HG02798 (cell line): Measurements from ENCODE around the gene RASSF7.

Experiments
- ATAC-seq: cut with Tn5 transposase; IDR thresholded peaks from one replicate; pipeline ENCODE4 v1.9.1; 2021; ENCODE audit warnings: mild to moderate bottlenecking; ENCODE audit not compliant: unreplicated experiment, poor library complexity

RASSF7 gene

DNA sequence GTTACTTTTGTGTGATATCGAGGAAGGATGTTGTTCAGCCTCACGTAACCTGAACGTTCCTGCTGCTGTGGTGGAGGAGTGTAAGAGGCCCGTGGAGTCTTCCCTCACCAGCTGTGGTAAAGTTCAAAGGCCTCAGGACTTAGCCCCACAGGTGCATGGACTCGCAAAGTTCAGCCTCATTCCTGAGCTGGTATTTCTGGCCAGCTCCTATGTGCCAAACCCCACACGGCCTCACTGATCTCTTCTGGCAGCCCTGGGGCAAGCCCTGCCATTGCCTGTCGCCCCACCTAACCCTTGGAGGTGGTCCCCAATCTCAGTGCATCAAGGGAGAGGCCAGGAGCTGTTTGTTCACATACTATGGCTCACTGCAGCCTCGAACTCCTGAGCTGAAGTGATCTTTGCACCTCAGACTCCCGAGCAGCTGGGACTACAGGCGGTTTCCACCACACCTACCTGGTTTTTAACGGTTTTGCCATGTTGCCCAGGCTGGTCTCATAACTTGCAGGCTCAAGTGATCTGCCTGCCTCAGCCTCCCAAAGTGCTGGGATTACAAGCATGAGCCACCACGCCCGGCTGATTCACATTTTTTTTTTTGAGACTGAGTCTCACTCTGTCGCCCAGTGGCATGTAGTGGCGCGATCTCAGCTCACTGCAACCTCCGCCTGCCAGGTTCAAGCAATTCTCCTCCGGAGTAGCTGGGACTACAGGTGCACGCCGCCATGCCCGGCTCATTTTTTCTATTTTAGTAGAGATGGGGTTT is 17.7 kb downstream of the RASSF7 start:
- no peak for ATAC-seq

DNA sequence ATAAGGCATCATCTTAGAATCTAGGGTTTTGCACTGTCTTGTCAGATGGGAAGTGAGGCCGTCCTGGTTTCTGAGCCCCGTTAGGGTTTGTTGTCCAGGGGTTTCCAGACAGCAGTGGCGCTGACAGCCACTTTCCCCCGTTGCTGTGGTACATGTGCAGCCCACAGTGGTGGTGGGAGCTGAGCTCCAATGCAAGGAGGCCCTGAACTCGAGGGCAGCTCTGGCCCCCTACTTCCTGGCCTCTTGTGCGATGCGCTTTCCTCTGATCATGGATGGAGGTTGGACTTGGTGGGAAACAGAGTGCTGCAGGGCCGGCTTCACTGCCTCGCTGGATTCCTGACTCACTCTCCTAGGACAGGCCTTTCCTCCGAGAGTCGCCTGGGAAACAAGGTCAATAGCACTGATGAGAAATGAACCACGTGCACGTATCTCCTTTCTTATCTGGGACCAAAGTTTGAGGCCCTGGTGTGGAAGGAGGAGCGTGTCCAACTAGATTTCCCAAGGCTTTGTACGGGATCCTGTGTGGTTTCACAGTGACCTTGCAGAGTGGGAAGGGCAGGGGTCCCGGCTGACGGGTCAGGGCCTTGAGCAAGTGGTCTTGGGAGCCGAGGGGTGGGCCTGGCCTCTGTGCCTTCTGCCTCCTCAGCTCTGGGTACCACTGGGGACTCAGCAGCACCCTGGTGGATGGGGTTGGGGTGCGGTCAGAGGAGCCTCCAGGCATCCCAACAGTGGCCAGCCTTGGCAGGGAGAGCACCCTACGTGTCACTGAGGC is 19.2 kb downstream of the RASSF7 start:
- no peak for ATAC-seq

DNA sequence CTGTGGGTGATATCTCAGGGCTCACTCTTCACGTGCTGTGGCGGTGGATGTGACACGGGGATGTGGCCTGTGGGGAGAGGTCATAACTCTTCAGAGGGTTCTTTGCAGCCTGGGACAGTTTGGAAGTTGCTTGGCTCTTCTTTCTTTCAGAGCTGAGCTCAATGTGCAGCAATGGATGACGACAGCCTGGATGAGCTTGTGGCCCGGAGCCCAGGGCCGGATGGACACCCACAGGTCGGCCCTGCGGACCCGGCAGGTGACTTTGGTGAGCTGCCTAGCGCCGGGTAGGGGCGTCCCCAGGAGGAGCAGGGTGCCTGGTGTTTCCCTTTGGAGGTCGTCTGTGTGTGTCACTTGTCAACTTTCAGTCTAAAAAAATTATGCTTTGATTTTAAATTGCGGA is 20.6 kb downstream of the RASSF7 start:
- ATAC-seq: no peak

DNA sequence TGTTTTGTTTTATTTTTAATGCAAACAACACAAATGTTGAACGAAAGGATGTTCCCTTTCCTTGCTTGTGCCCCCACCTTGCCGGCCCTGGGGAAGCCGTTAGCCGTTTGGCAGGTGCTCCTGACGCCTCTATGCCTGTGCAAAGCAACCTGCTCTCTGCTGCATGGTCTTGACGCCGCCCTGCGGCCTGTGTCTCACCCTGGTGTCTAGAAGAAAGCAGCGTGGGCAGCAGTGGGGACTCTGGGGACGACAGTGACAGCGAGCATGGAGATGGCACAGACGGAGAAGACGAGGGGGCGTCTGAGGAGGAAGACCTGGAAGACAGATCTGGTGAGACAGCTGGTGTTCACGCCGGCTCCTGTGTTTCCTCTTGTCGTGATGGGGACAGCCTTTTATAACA is 21.0 kb downstream of the RASSF7 start:
- ATAC-seq: no peak

DNA sequence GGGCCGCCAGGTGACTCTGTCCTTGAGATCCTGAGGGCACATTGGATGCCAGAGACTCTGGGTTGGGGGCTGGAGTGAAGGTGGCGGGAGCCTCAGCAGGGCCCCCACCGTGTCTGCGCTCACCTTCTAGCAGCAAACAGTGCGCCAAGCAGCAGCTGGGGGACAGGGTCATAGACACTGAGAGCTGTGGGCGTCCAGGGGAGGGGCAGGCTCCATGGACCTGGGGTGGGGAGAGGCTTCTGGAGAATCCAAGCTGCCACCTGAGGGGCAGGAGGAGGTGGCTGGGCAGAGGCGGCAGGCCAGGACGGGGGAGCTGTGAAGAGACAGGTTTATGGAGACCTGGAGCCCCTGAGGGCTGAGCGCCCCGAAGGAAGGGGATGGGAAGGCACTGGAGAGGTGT is 23.5 kb downstream of the RASSF7 start:
- no peak for ATAC-seq

DNA sequence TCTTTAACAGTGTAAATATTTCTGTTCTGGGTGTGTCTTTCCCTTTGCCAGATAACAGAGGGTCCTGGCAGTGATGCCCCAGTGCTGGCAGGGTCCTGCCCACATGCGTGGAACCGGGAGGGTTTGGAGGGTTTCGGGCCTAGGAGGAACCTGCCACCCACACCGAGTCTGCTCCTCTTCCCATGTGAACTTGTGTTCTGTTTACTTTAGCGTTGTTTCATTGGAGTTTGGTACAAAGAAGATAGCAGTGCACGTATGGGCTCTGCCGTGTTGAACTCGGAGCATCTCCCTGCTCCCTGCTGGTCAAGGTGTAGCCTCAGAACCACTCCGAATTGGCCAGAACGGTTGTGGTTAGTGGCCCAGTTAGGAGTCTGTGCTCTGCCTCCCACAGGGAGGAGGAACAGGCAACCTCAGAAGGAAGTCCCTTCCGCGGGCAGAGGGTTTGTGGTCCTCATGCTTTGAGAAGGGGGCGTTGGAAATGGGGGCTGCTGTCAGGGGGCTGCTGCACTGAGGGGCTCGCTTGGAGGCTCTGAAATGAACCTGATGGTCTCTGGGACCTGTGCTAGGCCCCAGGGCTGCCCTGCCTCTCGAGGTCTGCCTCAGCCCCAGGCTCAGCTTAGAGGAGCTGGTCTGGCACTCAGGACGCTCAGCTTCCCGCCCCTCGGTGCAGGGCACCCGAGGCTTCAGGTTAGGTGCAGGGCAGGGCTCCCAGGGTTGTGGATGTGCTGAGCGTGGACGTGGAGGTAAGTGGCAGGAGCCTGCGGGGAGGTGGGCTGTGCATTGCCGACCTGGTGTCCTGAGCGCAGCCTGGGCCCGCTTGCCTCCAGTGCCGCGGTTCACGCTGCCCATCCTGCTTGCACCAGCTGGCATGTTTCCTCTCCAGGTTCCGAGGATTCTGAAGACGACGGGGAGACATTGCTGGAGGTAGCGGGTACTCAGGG is 25.9 kb downstream of the RASSF7 start:
- no peak for ATAC-seq

DNA sequence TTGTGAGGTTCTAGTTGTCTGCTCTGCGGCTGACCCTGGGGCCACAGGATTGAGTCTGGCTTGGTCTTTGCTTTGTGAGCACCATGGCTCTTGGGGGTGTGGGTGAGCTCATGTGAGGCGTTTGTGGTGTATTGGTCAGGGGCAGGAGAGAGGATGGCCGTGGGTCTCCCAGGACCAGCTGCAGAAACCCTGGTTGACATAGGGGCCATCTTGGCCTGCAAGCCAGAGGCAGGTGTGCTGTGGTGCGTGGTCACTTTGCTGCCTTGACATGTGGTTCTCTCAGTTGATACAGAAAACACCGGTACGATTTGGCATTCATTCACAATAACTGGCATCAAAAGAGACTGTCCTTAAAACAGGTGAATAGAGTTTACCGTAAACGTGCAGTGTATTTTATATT is 26.8 kb downstream of the RASSF7 start:
- no peak for ATAC-seq

DNA sequence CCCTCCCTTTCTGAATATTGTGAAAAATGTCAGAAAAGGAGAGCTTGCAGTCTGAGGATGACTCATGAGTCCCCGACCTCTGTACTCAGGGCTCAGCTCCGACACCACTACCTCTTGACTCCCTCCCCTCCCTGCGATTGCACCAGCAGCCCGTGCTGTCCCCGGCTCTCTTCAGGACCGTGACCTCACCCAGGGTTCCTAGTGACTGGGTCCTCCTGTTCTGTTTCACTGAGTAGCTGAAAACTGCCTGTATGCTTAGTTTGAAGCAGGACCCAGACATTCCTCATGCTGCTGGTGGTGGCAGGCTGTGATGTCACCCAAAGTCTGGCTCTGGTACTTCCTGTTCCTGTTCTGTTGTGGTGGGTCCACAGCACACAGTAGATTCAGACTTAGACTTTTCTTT is 27.2 kb downstream of the RASSF7 start:
- no peak for ATAC-seq

DNA sequence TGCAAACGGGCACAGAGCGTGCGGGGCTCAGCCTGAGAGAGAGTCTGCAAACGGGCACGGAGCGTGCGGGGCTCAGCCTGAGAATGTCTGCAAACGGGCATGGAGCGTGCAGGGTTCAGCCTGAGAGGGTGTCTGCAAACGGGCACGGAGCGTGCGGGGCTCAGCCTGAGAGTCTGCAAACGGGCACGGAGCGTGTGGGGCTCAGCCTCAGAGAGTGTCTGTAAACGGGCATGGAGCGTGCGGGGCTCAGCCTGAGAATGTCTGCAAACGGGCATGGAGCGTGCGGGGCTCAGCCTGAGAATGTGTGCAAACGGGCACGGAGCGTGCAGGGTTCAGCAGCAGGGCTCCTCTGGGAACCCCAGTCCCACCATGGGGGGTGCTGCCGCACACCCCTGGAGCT is 29.0 kb downstream of the RASSF7 start:
- ATAC-seq: no peak

DNA sequence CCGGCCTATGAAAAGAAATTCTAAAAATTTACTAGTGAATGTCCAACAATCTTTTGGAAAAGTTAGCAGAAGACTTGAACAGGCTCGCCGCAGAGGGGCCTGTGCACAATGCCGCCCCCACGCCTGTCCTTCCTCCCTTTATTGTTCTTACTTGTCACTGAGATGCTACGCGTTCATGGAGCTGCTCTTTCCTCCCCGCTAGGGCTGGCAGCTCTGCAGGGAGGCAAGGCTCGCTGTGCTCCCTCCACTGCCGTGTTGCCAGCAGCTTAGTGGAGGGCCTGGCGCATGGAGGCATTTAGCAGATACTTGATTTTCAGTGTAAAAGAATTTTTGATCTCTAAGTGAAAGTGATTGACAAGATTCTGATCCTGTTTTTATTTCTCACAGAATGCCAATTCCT is 30.2 kb downstream of the RASSF7 start:
- ATAC-seq: no peak

DNA sequence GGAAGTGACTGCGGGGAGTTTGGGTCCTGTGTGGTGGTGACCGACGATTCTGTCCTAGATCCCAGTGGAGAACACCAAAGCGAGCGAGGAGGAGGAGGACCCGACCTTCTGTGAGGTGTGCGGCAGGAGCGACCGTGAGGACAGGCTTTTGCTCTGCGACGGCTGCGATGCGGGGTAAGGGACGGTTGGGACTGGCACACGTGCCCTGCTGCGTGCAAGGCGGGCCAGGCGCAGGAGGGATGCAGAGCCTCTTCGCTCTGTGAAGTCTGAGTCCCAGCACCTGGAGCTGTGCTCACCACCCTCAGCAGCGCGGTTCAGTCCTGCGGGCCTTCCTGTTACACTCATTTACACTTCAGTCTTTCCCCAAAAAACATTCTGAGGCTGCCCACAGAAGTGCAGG is 31.7 kb downstream of the RASSF7 start:
- no peak for ATAC-seq

DNA sequence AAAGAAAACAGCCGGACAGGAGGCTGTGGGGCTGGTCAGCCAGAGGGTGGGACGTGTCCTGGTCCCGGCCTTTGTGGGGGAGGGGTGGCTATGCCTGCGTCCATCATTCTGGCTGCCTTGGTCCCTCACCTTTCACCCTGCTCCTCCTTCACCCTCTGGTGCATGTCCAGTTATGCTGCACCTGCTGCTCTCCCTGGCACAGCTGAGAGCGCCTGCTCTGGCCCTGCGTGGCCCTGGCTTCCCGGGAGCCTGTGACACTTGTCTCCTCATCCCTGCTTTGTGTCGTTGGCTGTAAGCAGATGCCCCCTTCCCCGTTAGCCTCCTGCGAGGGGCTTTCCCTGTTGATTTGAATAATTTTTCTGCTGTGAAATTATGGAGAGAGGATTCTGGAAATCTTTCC is 32.1 kb downstream of the RASSF7 start:
- ATAC-seq: no peak

DNA sequence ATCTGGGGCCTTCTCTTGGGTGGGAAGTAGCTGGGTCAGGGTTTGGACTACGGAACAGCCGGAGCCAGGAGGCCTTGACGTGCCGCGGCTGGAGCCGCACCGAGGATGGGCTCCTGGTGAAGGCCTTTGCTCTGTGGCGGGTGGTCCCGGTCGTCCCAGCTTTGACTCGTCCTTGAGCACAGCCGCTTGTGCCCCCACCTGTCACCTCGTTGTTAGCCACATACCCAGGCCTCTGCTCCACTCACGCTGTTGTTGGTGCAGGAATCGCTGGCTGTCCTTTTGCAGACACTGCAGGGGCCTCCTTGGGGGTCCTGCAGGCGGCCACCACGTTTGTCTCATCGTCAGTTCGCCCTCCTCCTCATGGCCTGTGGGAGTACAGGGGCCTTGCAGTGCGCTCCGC is 32.6 kb downstream of the RASSF7 start:
- ATAC-seq: no peak

DNA sequence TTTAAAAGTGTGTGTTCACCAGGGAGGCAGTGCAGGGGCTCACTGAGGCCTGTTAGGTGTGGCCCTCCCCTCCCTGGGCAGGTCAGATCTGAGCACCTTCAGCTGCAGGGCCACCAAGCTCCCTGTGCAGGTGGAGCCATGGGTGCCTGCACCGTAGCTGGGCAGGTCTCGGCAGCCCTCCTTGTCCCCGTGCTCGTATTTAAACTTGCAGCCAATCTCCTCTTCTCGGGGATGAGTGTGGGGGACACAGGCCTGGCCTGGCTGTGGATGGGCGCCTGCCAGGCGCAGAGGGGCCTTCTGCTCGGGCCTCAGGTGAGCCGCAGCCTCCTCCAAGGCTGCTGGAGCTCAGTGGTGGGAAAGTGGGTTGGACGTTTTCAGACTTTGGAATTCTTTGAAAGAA is 34.6 kb downstream of the RASSF7 start:
- no peak for ATAC-seq

DNA sequence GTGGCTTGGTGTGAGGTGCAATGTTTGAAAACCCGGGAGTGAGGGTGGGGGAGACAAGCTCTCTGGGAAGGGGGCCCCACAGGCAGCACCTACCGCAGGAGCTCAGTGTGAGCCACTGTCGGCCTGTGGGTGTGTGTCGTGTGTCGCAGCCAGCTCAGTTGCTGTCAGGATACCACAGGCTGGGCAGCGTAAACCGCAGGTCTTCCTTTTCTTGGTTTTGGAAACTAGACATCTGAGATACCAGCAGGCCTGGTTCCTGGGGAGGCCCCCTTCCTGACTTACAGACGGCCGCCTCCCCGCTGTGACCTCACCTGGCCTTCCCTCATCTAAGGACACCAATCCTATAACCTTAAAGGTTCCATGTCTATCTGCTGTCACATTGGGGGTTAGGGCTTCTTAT is 35.6 kb downstream of the RASSF7 start:
- no peak for ATAC-seq

DNA sequence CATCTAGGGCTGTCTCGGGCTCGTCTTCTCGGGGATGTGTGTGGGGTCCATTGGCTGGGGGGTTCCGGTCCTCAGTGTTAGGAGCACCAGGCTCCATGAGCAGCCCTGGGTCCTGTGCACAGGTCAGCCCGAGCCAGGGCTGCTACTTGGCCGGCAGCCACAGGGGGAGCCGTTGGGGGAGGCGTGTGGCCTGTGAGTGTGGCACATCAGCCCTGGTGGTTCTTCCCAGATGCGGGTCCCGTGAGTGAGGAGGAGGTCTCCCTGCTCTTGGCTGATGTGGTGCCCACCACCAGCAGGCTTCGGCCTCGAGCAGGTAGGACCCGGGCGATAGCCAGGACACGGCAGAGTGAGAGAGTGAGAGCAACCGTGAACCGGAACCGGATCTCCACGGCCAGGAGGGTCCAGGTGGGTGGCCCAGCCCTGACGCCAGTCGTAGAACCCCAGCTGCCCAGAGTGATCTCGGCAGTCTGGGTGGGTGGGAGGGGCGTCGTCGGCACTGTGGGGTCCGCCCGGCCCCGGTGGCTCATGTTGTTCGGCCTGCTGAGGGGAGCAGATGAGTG is 36.5 kb downstream of the RASSF7 start:
- no peak for ATAC-seq

DNA sequence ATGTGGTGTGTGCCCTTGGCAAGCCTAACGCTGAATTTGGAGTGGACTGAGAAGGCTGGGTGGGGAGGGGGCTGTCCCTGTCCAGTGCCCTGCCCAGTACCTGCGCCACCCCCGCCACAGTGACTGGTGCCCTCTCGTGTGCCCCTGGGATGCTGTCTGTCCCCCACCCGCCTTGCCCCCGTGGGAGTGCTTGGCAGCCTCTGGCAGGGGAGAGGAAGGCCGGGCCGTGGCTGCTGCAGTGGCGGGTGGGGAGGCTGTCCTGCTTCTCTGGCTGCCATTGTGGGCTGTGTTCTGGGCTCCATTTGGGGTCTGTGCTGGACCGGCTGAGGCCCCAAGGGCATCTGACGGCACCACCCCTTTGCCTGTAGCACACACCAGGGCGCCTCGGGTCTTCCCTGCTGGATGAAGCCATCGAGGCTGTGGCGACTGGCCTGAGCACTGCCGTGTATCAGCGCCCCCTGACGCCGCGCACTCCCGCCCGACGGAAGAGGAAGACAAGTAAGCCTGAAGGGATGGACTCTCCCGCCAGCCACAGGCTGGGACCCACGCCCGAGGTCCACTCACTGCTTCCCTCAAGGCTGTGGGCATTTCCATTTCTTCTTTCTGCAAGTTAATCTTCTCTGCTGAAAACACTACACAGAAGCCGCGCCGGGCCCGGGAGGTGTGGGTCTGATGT is 37.4 kb downstream of the RASSF7 start:
- ATAC-seq: no peak

DNA sequence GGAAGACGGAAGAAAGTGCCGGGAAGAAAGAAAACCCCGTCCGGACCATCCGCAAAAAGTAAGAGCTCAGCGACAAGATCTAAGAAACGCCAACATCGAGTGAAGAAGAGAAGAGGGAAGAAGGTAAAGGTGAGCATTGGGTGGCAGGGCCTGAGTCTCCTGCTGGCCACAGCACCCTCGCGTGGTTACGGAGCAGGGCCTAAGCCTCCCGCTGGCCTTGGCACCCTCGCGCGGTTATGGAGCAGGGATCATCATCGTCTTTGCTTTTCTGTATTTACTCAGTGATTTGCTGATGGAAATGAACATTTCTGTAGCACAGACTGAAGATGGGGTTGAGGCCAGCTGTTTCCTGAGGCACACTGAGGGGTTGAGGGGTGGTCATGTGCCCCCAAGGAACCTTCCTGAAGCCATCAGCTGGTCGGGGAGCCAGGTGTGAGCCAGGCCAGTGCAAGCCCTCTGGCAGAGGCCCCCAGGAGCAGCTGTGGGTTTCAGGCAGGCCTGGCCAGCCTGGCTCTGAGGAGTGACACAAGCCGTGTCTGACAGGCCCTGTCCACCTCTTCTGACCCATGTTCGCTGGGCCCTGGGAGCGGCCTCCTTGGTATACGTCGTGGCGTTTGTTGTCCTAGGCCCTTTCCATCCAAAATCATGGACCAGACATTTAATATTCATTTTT is 40.9 kb downstream of the RASSF7 start:
- ATAC-seq: no peak

DNA sequence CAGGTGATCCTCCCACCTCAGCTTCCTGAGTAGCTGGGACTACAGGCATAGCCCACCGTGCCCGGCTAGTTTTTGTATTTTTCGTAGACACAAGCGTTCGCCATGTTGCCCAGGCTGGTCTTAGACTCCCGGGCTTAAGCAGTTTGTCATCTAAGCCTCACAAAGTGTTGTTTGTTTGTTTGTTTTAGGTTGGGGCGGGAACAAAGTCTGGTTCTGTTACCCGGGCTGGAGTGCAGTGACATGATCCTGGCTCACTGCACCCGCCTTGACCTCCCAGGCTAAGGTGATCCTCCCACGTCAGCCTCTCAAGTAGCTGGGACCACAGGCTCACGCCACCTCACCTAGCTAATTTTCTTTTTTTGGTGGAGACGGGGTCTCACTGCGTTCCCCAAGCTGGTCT is 42.4 kb downstream of the RASSF7 start:
- ATAC-seq: no peak
